Stimulated activated naive B cell treated with anti-CD40 and anti-IgM and Interleukin-4, amounts not matched to agents 10 μg/mL and 1 μg/mL and 100 μg/mL, for 72 hours (primary cell): ENCODE results near the gene RCL1.
A peak's percentile ranks its signal among the peaks of the same experiment; 100 is the strongest.
"Not testable (repeated sequence)": the region's sequence is repeated elsewhere in the genome, so short reads cannot be mapped to it uniquely, and the experiment has no call there.

Experiments used
- ATAC-seq, 2 donors: fragments of 150-1000 bp; cut with Tn5 transposase; replicated peaks; 2 replicates each; pipeline ENCODE4 v1.10.0; 2021; ENCODE audit warnings: moderate library complexity in 1 of 2
- DNase-seq: peaks from one replicate; pipeline ENCODE4 v3.0.0; 2021
- H3K27ac Mint-ChIP-seq: one replicate; pipeline ENCODE4 v1.8.0; 2022; ENCODE audit warnings: mild to moderate bottlenecking, mixed read lengths
- H3K27me3 Mint-ChIP-seq, 2 donors: one replicate each; pipeline ENCODE4 v1.8.0; 2022; ENCODE audit warnings: mixed read lengths in 2 of 2
- H3K36me3 Mint-ChIP-seq, 2 donors: one replicate each; pipeline ENCODE4 v1.8.0; 2022; ENCODE audit warnings: mixed read lengths in 2 of 2, mild to moderate bottlenecking in 1 of 2
- H3K4me1 Mint-ChIP-seq, 2 donors: one replicate each; pipeline ENCODE4 v1.8.0; 2022; ENCODE audit warnings: mixed read lengths in 2 of 2, mild to moderate bottlenecking in 1 of 2
- H3K4me3 Mint-ChIP-seq, 2 donors: one replicate each; pipeline ENCODE4 v1.8.0; 2022; ENCODE audit warnings: mild to moderate bottlenecking in 2 of 2, mixed read lengths in 2 of 2, moderate library complexity in 1 of 2
- H3K9me3 Mint-ChIP-seq, 2 donors: one replicate each; pipeline ENCODE4 v1.8.0; 2022; ENCODE audit warnings: mixed read lengths in 2 of 2, mild to moderate bottlenecking in 1 of 2

The RCL1 gene

GRCh38 chr9:4768681-4769080 lies 24.1 kb upstream of the RCL1 start:
- no peak for ATAC-seq
- peaks cover 0 to 2% of the 10 kb centered on the region in 2 donors for H3K36me3 Mint-ChIP-seq
- DNase-seq, result no peak
- peaks cover 3 to 4% of the 10 kb centered on the region in 2 donors for H3K4me1 Mint-ChIP-seq
- H3K4me3 Mint-ChIP-seq, result no peak overlapping the region
- no peaks in the 10 kb centered on the region for H3K9me3 Mint-ChIP-seq
- H3K27me3 Mint-ChIP-seq, result peaks cover 0 to 4% of the 10 kb centered on the region in 2 donors
- H3K27ac Mint-ChIP-seq, result no peak overlapping the region

DNA sequence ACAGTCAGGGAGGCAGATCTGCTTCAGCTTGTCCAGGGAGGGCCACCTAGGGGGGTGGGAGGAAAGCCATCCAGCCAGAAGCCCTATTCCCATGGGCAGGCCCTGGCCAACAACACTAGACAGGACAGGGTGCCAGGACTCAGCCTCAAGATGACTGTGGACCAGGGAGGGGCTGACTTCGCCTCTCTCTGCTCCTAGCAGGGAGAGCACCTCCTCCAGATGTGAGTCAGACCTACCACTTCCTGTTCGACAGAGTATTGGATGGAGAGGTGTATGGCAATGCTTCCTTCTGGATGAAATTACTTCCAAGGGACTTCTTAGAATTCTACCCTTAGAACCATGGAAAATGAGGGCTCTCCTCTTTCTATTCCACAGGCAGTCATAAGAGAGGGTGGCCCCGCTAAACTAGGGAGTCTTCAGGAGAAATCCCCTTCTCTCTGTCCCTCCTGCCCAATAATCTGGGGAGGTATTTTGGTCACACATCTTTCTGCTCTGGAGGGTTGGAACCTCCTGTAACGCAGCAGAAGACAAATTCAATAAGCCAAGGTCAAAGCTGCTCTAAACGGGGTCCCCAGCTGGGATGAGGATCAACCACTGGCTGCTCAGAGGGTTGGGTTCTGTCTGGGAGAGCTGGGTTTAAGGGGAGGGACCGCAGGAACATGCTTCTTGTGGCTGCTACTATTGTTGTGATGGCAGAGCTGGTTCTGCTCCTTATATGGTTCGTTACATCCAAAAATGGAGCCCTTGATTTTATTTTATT lies 23.2 kb upstream of the RCL1 start:
- H3K27me3 Mint-ChIP-seq, result peaks cover 0 to 4% of the 10 kb centered on the region in 2 donors
- no peak overlapping the region for H3K27ac Mint-ChIP-seq
- H3K4me1 Mint-ChIP-seq, result peaks cover 0 to 2% of the 10 kb centered on the region in 2 donors
- ATAC-seq, result peak; percentile 52 to 79
- no peak for DNase-seq
- peaks cover 0 to 2% of the 10 kb centered on the region in 2 donors for H3K36me3 Mint-ChIP-seq
- H3K4me3 Mint-ChIP-seq, result no peak overlapping the region
- H3K9me3 Mint-ChIP-seq, result no peaks in the 10 kb centered on the region

DNA sequence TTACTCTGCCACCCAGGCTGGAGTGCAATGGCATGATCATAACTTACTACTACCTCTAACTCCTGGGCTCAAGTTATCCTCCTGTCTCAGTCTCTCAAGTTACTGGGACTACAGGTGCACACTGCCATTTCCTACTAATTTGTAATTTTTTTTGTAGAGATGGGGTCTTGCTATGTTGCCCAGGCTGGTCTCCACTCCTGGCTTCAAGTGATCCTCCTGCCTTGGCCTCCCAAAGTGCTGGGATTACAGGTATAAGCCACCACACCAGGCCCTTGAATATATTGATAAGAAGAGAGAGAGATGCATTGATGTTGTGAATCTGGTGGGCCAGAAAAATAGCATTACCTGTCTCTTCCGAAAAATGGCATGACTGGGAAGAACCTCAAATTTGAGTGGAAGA lies 21.0 kb upstream of the RCL1 start:
- Mint-ChIP-seq H3K9me3 (peaks cover 0 to 3% of the 10 kb centered on the region in 2 donors), H3K4me3 (no peak overlapping the region), H3K27me3 (peaks cover 0 to 4% of the 10 kb centered on the region in 2 donors), H3K4me1 (no peaks in the 10 kb centered on the region), H3K36me3 (peaks cover 0 to 2% of the 10 kb centered on the region in 2 donors), H3K27ac (no peak overlapping the region)
- ATAC-seq, result no peak
- no peak for DNase-seq

GRCh38 chr9:4774209-4774608 lies 18.5 kb upstream of the RCL1 start:
- DNase-seq, result no peak

DNA sequence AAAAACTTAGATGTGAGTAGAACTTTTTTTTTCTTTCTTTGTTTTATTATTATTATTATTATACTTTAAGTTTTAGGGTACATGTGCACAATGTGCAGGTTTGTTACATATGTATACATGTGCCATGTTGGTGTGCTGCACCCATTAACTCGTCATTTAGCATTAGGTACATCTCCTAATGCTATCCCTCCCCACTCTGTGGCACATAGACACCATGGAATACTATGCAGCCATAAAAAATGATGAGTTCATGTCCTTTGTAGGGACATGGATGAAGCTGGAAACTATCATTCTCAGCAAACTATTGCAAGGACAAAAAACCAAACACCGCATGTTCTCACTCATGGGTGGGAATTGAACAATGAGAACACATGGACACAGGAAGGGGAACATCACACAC lies 17.8 kb upstream of the RCL1 start:
- ATAC-seq, H3K4me1 Mint-ChIP-seq, H3K9me3 Mint-ChIP-seq, DNase-seq, H3K36me3 Mint-ChIP-seq, H3K27me3 Mint-ChIP-seq, H3K4me3 Mint-ChIP-seq, H3K27ac Mint-ChIP-seq: not testable (repeated sequence)

More at GRCh38 chr9:4774209-4774608, 18.5 kb upstream of the RCL1 start:
- Mint-ChIP-seq H3K36me3 (peaks cover 0 to 2% of the 10 kb centered on the region in 2 donors), H3K27me3 (peaks cover 0 to 4% of the 10 kb centered on the region in 2 donors), H3K9me3 (peaks cover 0 to 3% of the 10 kb centered on the region in 2 donors), H3K27ac (no peak overlapping the region), H3K4me3 (no peak overlapping the region), H3K4me1 (no peaks in the 10 kb centered on the region)
- no peak for ATAC-seq

DNA sequence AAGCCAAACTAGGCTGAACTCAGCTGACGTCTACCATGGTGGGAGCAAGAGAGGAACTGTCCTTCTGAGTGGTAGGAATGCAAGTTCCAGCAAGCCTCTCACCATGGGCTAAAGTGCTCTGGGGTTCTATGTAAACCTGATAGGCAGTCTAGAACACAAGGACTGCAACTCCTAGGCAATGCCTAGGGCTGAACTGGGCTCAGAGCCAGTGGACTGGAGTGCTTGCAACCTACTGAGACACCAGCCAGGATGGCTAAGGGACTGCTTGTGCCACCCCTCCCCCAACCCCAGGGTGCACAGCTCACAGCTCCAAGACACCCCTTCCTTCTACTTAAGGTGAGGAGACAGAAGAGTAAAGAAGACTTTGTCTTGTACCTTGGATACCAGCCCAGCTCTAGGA lies 12.1 kb upstream of the RCL1 start:
- Mint-ChIP-seq H3K9me3 (no peaks in the 10 kb centered on the region), H3K4me3 (no peak overlapping the region), H3K27me3 (peaks cover 16 to 27% of the 10 kb centered on the region in 2 donors), H3K36me3 (no peaks in the 10 kb centered on the region), H3K27ac (no peak overlapping the region), H3K4me1 (no peaks in the 10 kb centered on the region)
- DNase-seq (no peak), ATAC-seq (no peak)

- Mint-ChIP-seq H3K36me3 (no peaks in the 10 kb centered on the region), H3K4me1 (no peaks in the 10 kb centered on the region), H3K27me3 (peaks cover 16 to 30% of the 10 kb centered on the region in 2 donors), H3K9me3 (no peaks in the 10 kb centered on the region), H3K4me3 (no peak overlapping the region), H3K27ac (no peak overlapping the region)
- ATAC-seq (no peak), DNase-seq (no peak)
Observed at GRCh38 chr9:4781408-4781807, 11.3 kb upstream of the RCL1 start.

GRCh38 chr9:4783191-4783590 lies 9.6 kb upstream of the RCL1 start:
- not testable (repeated sequence) for H3K4me1 Mint-ChIP-seq, H3K9me3 Mint-ChIP-seq, DNase-seq, ATAC-seq, H3K27ac Mint-ChIP-seq, H3K4me3 Mint-ChIP-seq, H3K36me3 Mint-ChIP-seq
- H3K27me3 Mint-ChIP-seq, result peaks cover 20 to 37% of the 10 kb centered on the region in 2 donors

DNA sequence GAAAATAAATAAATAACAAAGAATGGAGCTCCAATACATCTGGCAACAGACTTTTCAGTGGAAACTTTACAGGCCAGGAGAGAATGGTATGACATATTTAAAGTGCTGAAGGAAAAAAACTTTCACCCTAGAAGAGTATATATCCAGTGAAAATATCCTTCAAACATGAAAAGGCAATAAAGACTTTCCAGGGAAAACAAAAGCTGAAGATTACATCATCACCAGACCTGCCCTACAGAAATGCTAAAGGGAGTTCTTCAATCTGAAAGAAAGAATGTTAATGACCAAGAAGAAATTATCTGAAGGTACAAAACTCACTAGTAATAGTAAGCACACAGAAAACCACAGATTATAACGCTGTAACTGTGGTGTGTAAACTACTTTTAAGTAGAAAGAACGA lies 8.3 kb upstream of the RCL1 start:
- Mint-ChIP-seq H3K9me3 (no peaks in the 10 kb centered on the region), H3K4me3 (no peak overlapping the region), H3K36me3 (no peaks in the 10 kb centered on the region), H3K4me1 (no peaks in the 10 kb centered on the region), H3K27me3 (peaks cover 20 to 37% of the 10 kb centered on the region in 2 donors), H3K27ac (no peak overlapping the region)
- no peak for DNase-seq
- ATAC-seq, result no peak

DNA sequence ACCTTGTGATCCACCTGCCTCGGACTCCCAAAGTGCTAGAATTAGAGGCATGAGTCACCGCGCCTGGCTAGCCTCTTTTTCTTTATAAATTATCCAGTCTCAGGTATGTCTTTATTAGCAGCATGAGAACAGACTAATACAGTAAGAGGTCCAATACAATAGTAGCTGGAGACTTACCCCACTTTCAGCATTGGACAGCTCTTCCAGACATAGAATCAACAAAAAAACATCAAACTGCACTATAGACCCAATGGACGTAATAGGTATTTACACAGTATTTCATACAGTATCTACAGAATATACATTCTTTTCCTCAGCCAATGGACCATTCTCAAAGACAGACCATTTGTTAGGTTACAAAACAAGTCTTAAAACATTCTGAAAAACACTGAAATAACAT lies 6.1 kb upstream of the RCL1 start:
- no peaks in the 10 kb centered on the region for H3K9me3 Mint-ChIP-seq
- H3K27ac Mint-ChIP-seq, result no peak overlapping the region
- DNase-seq (no peak), ATAC-seq (no peak)
- H3K4me3 Mint-ChIP-seq, result no peak overlapping the region
- peaks cover 20 to 31% of the 10 kb centered on the region in 2 donors for H3K27me3 Mint-ChIP-seq
- H3K4me1 Mint-ChIP-seq, result peaks cover under 1% of the 10 kb centered on the region in 2 donors
- no peaks in the 10 kb centered on the region for H3K36me3 Mint-ChIP-seq

GRCh38 chr9:4787876-4788275 lies 4.9 kb upstream of the RCL1 start:
- no peak overlapping the region for H3K4me3 Mint-ChIP-seq
- H3K36me3 Mint-ChIP-seq, result no peaks in the 10 kb centered on the region
- H3K9me3 Mint-ChIP-seq, result no peaks in the 10 kb centered on the region
- peaks cover 6 to 7% of the 10 kb centered on the region in 2 donors for H3K4me1 Mint-ChIP-seq
- H3K27ac Mint-ChIP-seq, result no peak overlapping the region
- DNase-seq (no peak), ATAC-seq (no peak)
- H3K27me3 Mint-ChIP-seq, result peaks cover 16 to 23% of the 10 kb centered on the region in 2 donors

DNA sequence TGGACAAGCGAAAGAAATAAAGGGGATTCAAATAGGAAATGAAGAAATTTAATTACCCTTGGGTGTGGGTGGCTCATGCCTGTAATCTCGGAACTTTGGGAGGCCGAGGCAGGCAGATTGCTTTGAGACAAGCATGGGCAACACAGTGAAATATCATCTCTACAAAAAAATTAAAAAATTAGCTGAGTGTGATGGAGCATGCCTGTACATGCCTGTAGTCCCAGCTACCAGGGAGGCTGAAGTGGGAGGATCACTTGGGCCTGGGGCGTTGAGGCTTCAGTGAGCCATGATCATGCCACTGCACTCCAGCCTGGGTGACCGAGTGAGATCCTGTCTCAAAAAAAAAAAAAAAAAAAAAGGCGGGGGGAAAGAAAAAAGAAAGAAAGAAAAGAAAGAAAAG lies 4.0 kb upstream of the RCL1 start:
- H3K9me3 Mint-ChIP-seq, result no peaks in the 10 kb centered on the region
- DNase-seq (no peak), ATAC-seq (no peak)
- peaks cover 12 to 22% of the 10 kb centered on the region in 2 donors for H3K27me3 Mint-ChIP-seq
- no peak overlapping the region for H3K4me3 Mint-ChIP-seq
- no peak overlapping the region for H3K27ac Mint-ChIP-seq
- peaks cover 7 to 8% of the 10 kb centered on the region in 2 donors for H3K4me1 Mint-ChIP-seq
- no peaks in the 10 kb centered on the region for H3K36me3 Mint-ChIP-seq

- H3K27ac Mint-ChIP-seq, result peak overlapping the region; percentile 53
- peaks cover 6 to 9% of the 10 kb centered on the region in 2 donors for H3K36me3 Mint-ChIP-seq
- peaks cover 23 to 33% of the 10 kb centered on the region in 2 donors for H3K4me1 Mint-ChIP-seq
- peaks cover 0 to 4% of the 10 kb centered on the region in 2 donors for H3K27me3 Mint-ChIP-seq
- H3K4me3 Mint-ChIP-seq, result peak overlapping the region; percentile 97
- ATAC-seq (peak; percentile 31 to 35), DNase-seq (no peak)
- H3K9me3 Mint-ChIP-seq, result no peaks in the 10 kb centered on the region
Observed at GRCh38 chr9:4792054-4792571, 631 bp upstream of the RCL1 start.

GRCh38 chr9:4793459-4794395 lies 983 bp downstream of the RCL1 start:
- Mint-ChIP-seq H3K27me3 (no peaks in the 10 kb centered on the region), H3K36me3 (peaks cover 6 to 9% of the 10 kb centered on the region in 2 donors), H3K4me1 (peaks cover 35 to 49% of the 10 kb centered on the region in 2 donors), H3K9me3 (no peaks in the 10 kb centered on the region), H3K27ac (peak overlapping the region; percentile 70), H3K4me3 (peak overlapping the region; percentile 97)
- ATAC-seq (no peak), DNase-seq (no peak)
